PFSK-1 (cell line): ENCODE results near the gene GRK1.

Source experiments
- FOXP2 ChIP-seq: optimal IDR thresholded peaks from 2 replicates; pipeline ENCODE3; 2011; ENCODE audit warnings: borderline replicate concordance, control low read depth, inconsistent platforms; ENCODE audit not compliant: insufficient read depth; ENCODE audit errors: extremely low read length, extremely low read depth
- POLR2AphosphoS5 ChIP-seq: IDR thresholded peaks from 2 replicates; pipeline ENCODE4 v1.6.1; 2012; ENCODE audit warnings: low read depth, mild to moderate bottlenecking, control low read depth, low read length, moderate library complexity
- SIN3A ChIP-seq: IDR thresholded peaks from 2 replicates; pipeline ENCODE4 v1.6.1; 2012; ENCODE audit warnings: mild to moderate bottlenecking, low read length, moderate library complexity, borderline replicate concordance; ENCODE audit not compliant: insufficient read depth
- TAF1 ChIP-seq: IDR thresholded peaks from 2 replicates; pipeline ENCODE4 v1.6.1; 2012; ENCODE audit warnings: low read length, control low read depth, borderline replicate concordance; ENCODE audit not compliant: insufficient read depth
- TF ChIP-seq, protein P1 (sequence below), 2 experiments: IDR thresholded peaks; 2 replicates each; pipeline versions ENCODE4 v1.6.1 to v1.8.0; 2011 to 2012; ENCODE audit warnings: low read depth in 2 of 2, low read length in 2 of 2, control low read depth in 1 of 2, inconsistent platforms in 1 of 2, mild to moderate bottlenecking in 1 of 2, moderate library complexity in 1 of 2; ENCODE audit not compliant: insufficient read depth in 1 of 2

DNA sequence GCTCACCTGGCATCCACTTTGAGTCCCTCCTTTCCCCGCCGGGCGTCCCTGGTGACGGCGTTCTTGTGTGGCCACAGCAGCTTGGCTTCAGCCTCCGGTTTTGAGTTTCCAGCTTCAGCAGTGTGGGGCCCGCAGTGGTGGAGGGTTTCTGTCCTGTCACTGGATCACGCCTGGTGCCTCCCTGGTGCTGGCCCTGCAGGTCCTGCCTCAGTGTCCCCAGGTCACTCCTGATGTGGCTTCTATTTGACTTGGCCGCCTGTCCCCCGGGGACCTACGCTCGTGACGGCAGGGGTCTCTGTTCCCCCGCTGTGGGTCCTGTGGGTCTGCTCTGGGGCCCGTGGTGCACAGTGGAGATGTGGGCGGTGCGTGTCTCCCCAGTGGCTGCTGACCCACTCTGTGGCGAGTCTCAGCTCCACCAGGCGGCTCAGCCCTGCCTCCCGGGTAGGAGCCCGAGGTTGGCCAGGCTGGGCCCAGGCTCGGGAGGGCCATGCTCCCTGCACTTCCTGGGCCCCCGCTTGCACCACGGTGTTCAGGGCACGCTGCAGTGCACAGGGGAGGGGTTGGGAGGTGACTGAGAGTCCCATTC lies 10.9 kb upstream of the GRK1 start:
- TF ChIP-seq, protein P1, sequence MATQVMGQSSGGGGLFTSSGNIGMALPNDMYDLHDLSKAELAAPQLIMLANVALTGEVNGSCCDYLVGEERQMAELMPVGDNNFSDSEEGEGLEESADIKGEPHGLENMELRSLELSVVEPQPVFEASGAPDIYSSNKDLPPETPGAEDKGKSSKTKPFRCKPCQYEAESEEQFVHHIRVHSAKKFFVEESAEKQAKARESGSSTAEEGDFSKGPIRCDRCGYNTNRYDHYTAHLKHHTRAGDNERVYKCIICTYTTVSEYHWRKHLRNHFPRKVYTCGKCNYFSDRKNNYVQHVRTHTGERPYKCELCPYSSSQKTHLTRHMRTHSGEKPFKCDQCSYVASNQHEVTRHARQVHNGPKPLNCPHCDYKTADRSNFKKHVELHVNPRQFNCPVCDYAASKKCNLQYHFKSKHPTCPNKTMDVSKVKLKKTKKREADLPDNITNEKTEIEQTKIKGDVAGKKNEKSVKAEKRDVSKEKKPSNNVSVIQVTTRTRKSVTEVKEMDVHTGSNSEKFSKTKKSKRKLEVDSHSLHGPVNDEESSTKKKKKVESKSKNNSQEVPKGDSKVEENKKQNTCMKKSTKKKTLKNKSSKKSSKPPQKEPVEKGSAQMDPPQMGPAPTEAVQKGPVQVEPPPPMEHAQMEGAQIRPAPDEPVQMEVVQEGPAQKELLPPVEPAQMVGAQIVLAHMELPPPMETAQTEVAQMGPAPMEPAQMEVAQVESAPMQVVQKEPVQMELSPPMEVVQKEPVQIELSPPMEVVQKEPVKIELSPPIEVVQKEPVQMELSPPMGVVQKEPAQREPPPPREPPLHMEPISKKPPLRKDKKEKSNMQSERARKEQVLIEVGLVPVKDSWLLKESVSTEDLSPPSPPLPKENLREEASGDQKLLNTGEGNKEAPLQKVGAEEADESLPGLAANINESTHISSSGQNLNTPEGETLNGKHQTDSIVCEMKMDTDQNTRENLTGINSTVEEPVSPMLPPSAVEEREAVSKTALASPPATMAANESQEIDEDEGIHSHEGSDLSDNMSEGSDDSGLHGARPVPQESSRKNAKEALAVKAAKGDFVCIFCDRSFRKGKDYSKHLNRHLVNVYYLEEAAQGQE (IDR thresholded peaks at IDR 0.05; ENCODE audit: insufficient read depth in 1 of 2, low read depth in 2 of 2, low read length in 2 of 2), result no peak
- TF ChIP-seq POLR2AphosphoS5 (no peak), TAF1 (no peak), SIN3A (no peak), FOXP2 (no peak)
